OCI-LY1 (cell line): ENCODE data around the gene METTL9.
A peak's percentile ranks its signal among the peaks of the same experiment; 100 is the strongest.

Experiments
- H2AFZ ChIP-seq: fragments of 200-600 bp; sonication (generic), shearing (Covaris generic); 2 replicates; pipeline ENCODE4 v1.6.0; 2014; ENCODE audit warnings: antibody characterized with exemption, mild to moderate bottlenecking, low read length
- H3F3A ChIP-seq: fragments of 200-600 bp; sonication (generic), shearing (Covaris generic); 2 replicates; pipeline ENCODE4 v1.6.0; 2014; ENCODE audit warnings: mild to moderate bottlenecking, antibody characterized with exemption, low read length, moderate library complexity; ENCODE audit not compliant: insufficient read depth
- H3K27ac ChIP-seq: fragments of 200-600 bp; sonication (generic); 2 replicates; pipeline ENCODE4 v1.5.1; 2014; ENCODE audit warnings: low read length, mixed run types, mild to moderate bottlenecking, low read depth; ENCODE audit not compliant: poor library complexity, severe bottlenecking
- H3K27me3 ChIP-seq: fragments of 200-600 bp; sonication (generic); 2 replicates; pipeline ENCODE4 v1.6.0; 2014; ENCODE audit warnings: antibody characterized with exemption, mild to moderate bottlenecking, low read length, moderate library complexity; ENCODE audit not compliant: insufficient read depth
- H3K36me3 ChIP-seq: fragments of 200-600 bp; sonication (generic); 2 replicates; pipeline ENCODE4 v1.6.1; 2014; ENCODE audit warnings: mild to moderate bottlenecking, antibody characterized with exemption, low read length, moderate library complexity, mixed read lengths; ENCODE audit not compliant: insufficient read depth
- H3K4me1 ChIP-seq: fragments of 200-600 bp; sonication (generic); 2 replicates; pipeline ENCODE4 v1.5.1; 2014; ENCODE audit warnings: mild to moderate bottlenecking, low read length, moderate library complexity; ENCODE audit not compliant: insufficient read depth, severe bottlenecking
- H3K4me2 ChIP-seq: fragments of 200-600 bp; sonication (generic), shearing (Covaris generic); 2 replicates; pipeline ENCODE4 v1.6.1; 2014; ENCODE audit warnings: low read length
- H3K4me3 ChIP-seq: fragments of 200-600 bp; sonication (generic); 2 replicates; pipeline ENCODE4 v1.5.1; 2014; ENCODE audit warnings: low read length, low read depth, mild to moderate bottlenecking, mixed read lengths; ENCODE audit not compliant: poor library complexity, severe bottlenecking
- H3K79me2 ChIP-seq: fragments of 200-600 bp; shearing (Covaris generic); 2 replicates; pipeline ENCODE4 v1.6.1; 2016; ENCODE audit warnings: mixed run types, low read length, mixed read lengths; ENCODE audit not compliant: insufficient read depth
- H3K9ac ChIP-seq: fragments of 200-600 bp; sonication (generic), shearing (Covaris generic); 2 replicates; pipeline ENCODE4 v1.6.1; 2014; ENCODE audit warnings: mild to moderate bottlenecking, low read length, mixed read lengths
- H3K9me2 ChIP-seq: fragments of 200-600 bp; sonication (generic), shearing (Covaris generic); 2 replicates; pipeline ENCODE4 v1.6.1; 2014; ENCODE audit warnings: low read depth, mild to moderate bottlenecking, low read length, mixed read lengths
- H3K9me3 ChIP-seq: fragments of 200-600 bp; shearing (Covaris generic); 2 replicates; pipeline ENCODE4 v1.6.1; 2014; ENCODE audit warnings: low read length, mixed read lengths
- H4K20me1 ChIP-seq: fragments of 200-600 bp; sonication (generic), shearing (Covaris generic); 2 replicates; pipeline ENCODE4 v1.6.0; 2016; ENCODE audit warnings: mild to moderate bottlenecking, low read length; ENCODE audit not compliant: insufficient read depth
- CTCF ChIP-seq: fragments of 200-600 bp; sonication (generic), shearing (Covaris generic); IDR thresholded peaks from 2 replicates; pipeline ENCODE4 v1.5.1; 2017; ENCODE audit warnings: mild to moderate bottlenecking, antibody characterized with exemption, low read length, moderate library complexity, mixed read lengths
- EZH2 ChIP-seq: fragments of 200-600 bp; sonication (generic), shearing (Covaris generic); IDR thresholded peaks from 2 replicates; pipeline ENCODE4 v1.8.0; 2017; ENCODE audit warnings: borderline replicate concordance, mixed run types, mild to moderate bottlenecking, antibody characterized with exemption, low read length, moderate library complexity, mixed read lengths

METTL9 gene

GRCh38 chr16:21614896-21615295 is 15.5 kb downstream of the METTL9 start:
- Histone ChIP-seq H3K9ac (no peak overlapping the region), H3K27ac (no peak overlapping the region), H3K79me2 (peaks cover 41% of the 10 kb centered on the region), H3K4me3 (no peak overlapping the region), H3F3A (no peaks in the 10 kb centered on the region), H3K36me3 (peaks cover 45% of the 10 kb centered on the region; the same call in 1 of the 2 replicates), H3K9me2 (no peaks in the 10 kb centered on the region), H2AFZ (no peak overlapping the region), H4K20me1 (no peaks in the 10 kb centered on the region), H3K9me3 (no peaks in the 10 kb centered on the region), H3K4me1 (peaks cover 37% of the 10 kb centered on the region), H3K27me3 (no peaks in the 10 kb centered on the region), H3K4me2 (no peak overlapping the region)
- peak; percentile 38; the same call in 1 of the 2 replicates for TF ChIP-seq CTCF
- no peak for TF ChIP-seq EZH2

GRCh38 chr16:21617607-21618006 is 18.2 kb downstream of the METTL9 start:
- Histone ChIP-seq H3K4me2 (no peak overlapping the region), H2AFZ (no peak overlapping the region), H3K36me3 (peaks cover 55% of the 10 kb centered on the region; the same call in 1 of the 2 replicates), H3K9me2 (no peaks in the 10 kb centered on the region), H3K27me3 (no peaks in the 10 kb centered on the region), H3K4me1 (peaks cover 10% of the 10 kb centered on the region), H4K20me1 (no peaks in the 10 kb centered on the region), H3K79me2 (peaks cover 14% of the 10 kb centered on the region), H3K4me3 (no peak overlapping the region), H3K9me3 (no peaks in the 10 kb centered on the region), H3K27ac (no peak overlapping the region), H3F3A (no peaks in the 10 kb centered on the region), H3K9ac (no peak overlapping the region)
- TF ChIP-seq EZH2 (no peak), CTCF (no peak)

GRCh38 chr16:21618281-21618680 is 18.9 kb downstream of the METTL9 start:
- Histone ChIP-seq H4K20me1 (no peaks in the 10 kb centered on the region), H3K4me1 (peaks cover 10% of the 10 kb centered on the region), H3K4me3 (no peak overlapping the region), H3K79me2 (peaks cover 8% of the 10 kb centered on the region; the same call in 1 of the 2 replicates), H2AFZ (no peak overlapping the region), H3K27me3 (no peaks in the 10 kb centered on the region), H3K9ac (no peak overlapping the region), H3K9me3 (no peaks in the 10 kb centered on the region), H3K27ac (no peak overlapping the region), H3K36me3 (peaks cover 60% of the 10 kb centered on the region; the same call in 1 of the 2 replicates), H3F3A (no peaks in the 10 kb centered on the region), H3K4me2 (no peak overlapping the region), H3K9me2 (no peaks in the 10 kb centered on the region)
- TF ChIP-seq EZH2 (no peak), CTCF (no peak)
